Mammary epithelial cell (primary cell): Measurements from ENCODE around the gene KDM1B.

ENCODE experiments used
- EZH2 ChIP-seq: IDR thresholded peaks from 2 replicates; pipeline ENCODE4 v1.6.1; 2012; ENCODE audit warnings: low read length, inconsistent platforms, borderline replicate concordance
- TF ChIP-seq, protein P1 (sequence below), 2 donors: IDR thresholded peaks in 1 of 2; conservative IDR thresholded peaks in 1 of 2; 2 replicates each; pipeline ENCODE4 v1.5.1; 2011 to 2012; ENCODE audit warnings: inconsistent platforms in 2 of 2, low read length in 2 of 2, mild to moderate bottlenecking in 2 of 2, control low read depth in 1 of 2, low read depth in 1 of 2; ENCODE audit not compliant: insufficient read depth in 1 of 2; ENCODE audit errors: extremely low read depth in 1 of 2

- no peak for TF ChIP-seq EZH2
- TF ChIP-seq, protein P1, sequence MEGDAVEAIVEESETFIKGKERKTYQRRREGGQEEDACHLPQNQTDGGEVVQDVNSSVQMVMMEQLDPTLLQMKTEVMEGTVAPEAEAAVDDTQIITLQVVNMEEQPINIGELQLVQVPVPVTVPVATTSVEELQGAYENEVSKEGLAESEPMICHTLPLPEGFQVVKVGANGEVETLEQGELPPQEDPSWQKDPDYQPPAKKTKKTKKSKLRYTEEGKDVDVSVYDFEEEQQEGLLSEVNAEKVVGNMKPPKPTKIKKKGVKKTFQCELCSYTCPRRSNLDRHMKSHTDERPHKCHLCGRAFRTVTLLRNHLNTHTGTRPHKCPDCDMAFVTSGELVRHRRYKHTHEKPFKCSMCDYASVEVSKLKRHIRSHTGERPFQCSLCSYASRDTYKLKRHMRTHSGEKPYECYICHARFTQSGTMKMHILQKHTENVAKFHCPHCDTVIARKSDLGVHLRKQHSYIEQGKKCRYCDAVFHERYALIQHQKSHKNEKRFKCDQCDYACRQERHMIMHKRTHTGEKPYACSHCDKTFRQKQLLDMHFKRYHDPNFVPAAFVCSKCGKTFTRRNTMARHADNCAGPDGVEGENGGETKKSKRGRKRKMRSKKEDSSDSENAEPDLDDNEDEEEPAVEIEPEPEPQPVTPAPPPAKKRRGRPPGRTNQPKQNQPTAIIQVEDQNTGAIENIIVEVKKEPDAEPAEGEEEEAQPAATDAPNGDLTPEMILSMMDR (conservative IDR thresholded peaks at IDR 0.05 in 1 of 2, IDR thresholded peaks at IDR 0.05 in 1 of 2; ENCODE audit: extremely low read depth in 1 of 2, insufficient read depth in 1 of 2, low read depth in 1 of 2, low read length in 2 of 2) = no peak
Measured at GRCh38 chr6:18154507-18155149, 594 bp upstream of the KDM1B start, which contains the start of gene TPMT.
